Esophagus squamous epithelium (tissue), 4 donors: ENCODE data around the gene ATXN7L3. TPM values are rescaled to one million over a fixed set of nuclear protein-coding genes. Genes with fewer than 3 reads are reported as not detected.

Source experiments
- small RNA-seq, 4 donors: library from RNA; depleted of rRNA; stranded (forward); fragments of <200 nt; gene quantifications; one replicate each; pipeline ENCODE3, GENCODE V24; 2016
- total RNA-seq, 4 donors: library from RNA; depleted of rRNA; stranded (reverse); fragments of >200 nt; gene quantifications; one replicate each; pipeline ENCODE4 v1.1.0, GENCODE V29; 2016

Gene ATXN7L3
- total RNA-seq, 4 donors from 2014 or later: 37.7 to 47.3 (median 44.0) TPM

Small RNA genes lying within 50 kb of the gene (small RNA-seq; reads per million reads assigned to genes)
- gene MIR6782: 0 reads per million in 4 donors

Other genes starting within 250 kb of the ATXN7L3 start
- gene PYY, start 245.9 kb downstream of the ATXN7L3 start, total RNA-seq: not detected
- gene NAGS, start 195.3 kb downstream of the ATXN7L3 start, total RNA-seq: 1 to 10 TPM in 3 of 4 donors, under 1 TPM in 1; 0.64 to 2.7 (median 2.1) TPM
- gene TMEM101, start 184.9 kb downstream of the ATXN7L3 start, total RNA-seq: 10 to 100 TPM; 20.6 to 40.8 (median 34.1) TPM
- gene LSM12, start 133.2 kb downstream of the ATXN7L3 start, total RNA-seq: 10 to 100 TPM; 27.3 to 44.3 (median 36.9) TPM
- 10 to 100 TPM; 10.3 to 23.3 (median 17.2) TPM for gene G6PC3, start 129.1 kb downstream of the ATXN7L3 start, total RNA-seq
- 100 to 1,000 TPM in 1 of 4 donors, 10 to 100 TPM in 3; 31.1 to 135 (median 68.0) TPM for gene HDAC5, start 76.2 kb downstream of the ATXN7L3 start, total RNA-seq
- 1 to 10 TPM; 1.9 to 4.7 (median 4.0) TPM for gene HROB, start 58.0 kb downstream of the ATXN7L3 start, total RNA-seq
- under 1 TPM in 1 of 4 donors, not detected in 3; 0.11 TPM for gene ASB16, start 29.2 kb downstream of the ATXN7L3 start, total RNA-seq
- 10 to 100 TPM; 14.6 to 25.5 (median 21.6) TPM for gene TMUB2, start 12.9 kb downstream of the ATXN7L3 start, total RNA-seq
- 10 to 100 TPM; 38.9 to 57.4 (median 51.0) TPM for gene UBTF, start 19.8 kb upstream of the ATXN7L3 start, total RNA-seq
- gene SLC4A1, start 68.3 kb upstream of the ATXN7L3 start, total RNA-seq: not detected
- 1 to 10 TPM in 2 of 4 donors, under 1 TPM in 2; 0.23 to 1.1 (median 0.81) TPM for gene RUNDC3A, start 108.7 kb upstream of the ATXN7L3 start, total RNA-seq
- 100 to 1,000 TPM in 2 of 4 donors, 10 to 100 TPM in 2; 93.2 to 148 (median 107) TPM for gene SLC25A39, start 124.9 kb upstream of the ATXN7L3 start, total RNA-seq
- gene GRN, start 145.4 kb upstream of the ATXN7L3 start, total RNA-seq: 1,000 to 10,000 TPM in 1 of 4 donors, 100 to 1,000 TPM in 3; 428 to 1,204 (median 642) TPM
- 10 to 100 TPM in 1 of 4 donors, 1 to 10 TPM in 2, under 1 TPM in 1; 0.35 to 17.4 (median 3.2) TPM for gene FAM171A2, start 164.0 kb upstream of the ATXN7L3 start, total RNA-seq
- gene ITGA2B, start 189.8 kb upstream of the ATXN7L3 start, total RNA-seq: under 1 TPM in 3 of 4 donors, not detected in 1; 0.26 to 0.76 (median 0.70) TPM